Omental fat pad (tissue), 4 donors: ENCODE results near the gene DST. TPM values are rescaled to one million over a fixed set of nuclear protein-coding genes. Genes with fewer than 3 reads are reported as not detected.

Experiments used
- ATAC-seq: fragments of 150-250 bp; one replicate; pipeline ENCODE4 v1.9.1; 2016; ENCODE audit warnings: mild to moderate bottlenecking, moderate library complexity; ENCODE audit not compliant: low FRiP score
- DNase-seq: peaks from one replicate; pipeline ENCODE4 v3.0.0-alpha.2; 2019; ENCODE audit warnings: low spot score
- total RNA-seq, 4 donors: library from RNA; depleted of rRNA; stranded (reverse); fragments of >200 nt; gene quantifications; one replicate each; pipeline ENCODE4 v1.1.0, GENCODE V29; 2016
- TF ChIP-seq, protein P1 (sequence below), 3 donors: fragments of 450-650 bp; IDR thresholded peaks; one replicate each; pipeline ENCODE4 v1.5.1; 2016 to 2017; ENCODE audit warnings: antibody characterized with exemption in 3 of 3, mild to moderate bottlenecking in 3 of 3, moderate library complexity in 2 of 3

DST gene
- total RNA-seq, 4 donors from 2014 or later: 126 to 371 (median 160) TPM

DNA sequence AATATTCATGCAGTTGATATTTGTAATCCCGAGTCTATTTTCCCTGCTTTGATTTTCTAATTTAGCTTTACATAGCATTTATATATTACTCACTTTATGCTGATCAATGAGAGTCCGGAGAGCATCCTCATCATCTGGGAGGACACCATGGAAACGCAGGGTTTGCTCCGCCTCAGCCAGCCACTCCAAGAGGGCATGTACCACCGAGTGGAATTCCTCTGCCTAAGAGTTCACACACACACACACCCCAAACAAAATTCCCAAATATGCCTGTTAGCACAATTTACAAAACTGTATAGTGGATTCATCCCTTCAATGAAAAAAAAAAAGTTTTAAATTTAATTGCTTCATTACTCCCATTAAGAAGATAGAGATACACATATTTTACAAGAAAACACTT is 160.7 kb downstream of the DST start:
- ATAC-seq (no peak), DNase-seq (no peak)
- TF ChIP-seq, protein P1, sequence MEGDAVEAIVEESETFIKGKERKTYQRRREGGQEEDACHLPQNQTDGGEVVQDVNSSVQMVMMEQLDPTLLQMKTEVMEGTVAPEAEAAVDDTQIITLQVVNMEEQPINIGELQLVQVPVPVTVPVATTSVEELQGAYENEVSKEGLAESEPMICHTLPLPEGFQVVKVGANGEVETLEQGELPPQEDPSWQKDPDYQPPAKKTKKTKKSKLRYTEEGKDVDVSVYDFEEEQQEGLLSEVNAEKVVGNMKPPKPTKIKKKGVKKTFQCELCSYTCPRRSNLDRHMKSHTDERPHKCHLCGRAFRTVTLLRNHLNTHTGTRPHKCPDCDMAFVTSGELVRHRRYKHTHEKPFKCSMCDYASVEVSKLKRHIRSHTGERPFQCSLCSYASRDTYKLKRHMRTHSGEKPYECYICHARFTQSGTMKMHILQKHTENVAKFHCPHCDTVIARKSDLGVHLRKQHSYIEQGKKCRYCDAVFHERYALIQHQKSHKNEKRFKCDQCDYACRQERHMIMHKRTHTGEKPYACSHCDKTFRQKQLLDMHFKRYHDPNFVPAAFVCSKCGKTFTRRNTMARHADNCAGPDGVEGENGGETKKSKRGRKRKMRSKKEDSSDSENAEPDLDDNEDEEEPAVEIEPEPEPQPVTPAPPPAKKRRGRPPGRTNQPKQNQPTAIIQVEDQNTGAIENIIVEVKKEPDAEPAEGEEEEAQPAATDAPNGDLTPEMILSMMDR (IDR thresholded peaks at IDR 0.05): no peak

DNA sequence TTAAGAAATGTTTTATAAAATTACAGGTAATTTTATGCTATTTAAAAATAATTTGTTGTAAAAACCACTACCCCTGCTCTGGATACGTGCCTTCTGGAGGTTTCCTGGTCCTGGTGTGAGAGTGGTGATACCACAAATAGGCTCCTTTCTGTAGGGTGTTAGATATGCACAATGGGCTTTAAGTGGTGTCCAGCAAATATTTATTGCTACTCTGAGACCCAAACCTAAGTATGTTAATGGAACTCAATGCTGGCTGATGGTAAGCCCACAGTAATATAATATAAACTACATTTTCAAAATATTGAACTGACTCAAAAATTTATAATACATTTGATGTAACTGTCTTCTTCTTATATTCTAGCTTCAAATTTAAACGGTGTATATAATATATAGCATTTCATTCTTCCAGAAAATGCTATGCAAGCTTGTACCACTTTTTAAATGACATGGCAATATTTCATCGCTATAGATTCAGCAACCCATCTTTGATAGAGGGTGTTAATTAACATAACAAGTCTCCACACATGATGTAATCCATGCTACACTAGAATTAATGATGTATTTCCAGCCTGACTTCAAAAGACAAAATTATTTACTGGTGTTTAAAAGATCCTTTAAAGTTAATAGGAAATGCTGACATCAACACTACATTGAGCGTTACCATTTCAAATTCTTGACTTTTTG is 161.9 kb downstream of the DST start:
- DNase-seq: no peak
- ATAC-seq: no peak
- TF ChIP-seq, protein P1 (IDR thresholded peaks at IDR 0.05): no peak

DNA sequence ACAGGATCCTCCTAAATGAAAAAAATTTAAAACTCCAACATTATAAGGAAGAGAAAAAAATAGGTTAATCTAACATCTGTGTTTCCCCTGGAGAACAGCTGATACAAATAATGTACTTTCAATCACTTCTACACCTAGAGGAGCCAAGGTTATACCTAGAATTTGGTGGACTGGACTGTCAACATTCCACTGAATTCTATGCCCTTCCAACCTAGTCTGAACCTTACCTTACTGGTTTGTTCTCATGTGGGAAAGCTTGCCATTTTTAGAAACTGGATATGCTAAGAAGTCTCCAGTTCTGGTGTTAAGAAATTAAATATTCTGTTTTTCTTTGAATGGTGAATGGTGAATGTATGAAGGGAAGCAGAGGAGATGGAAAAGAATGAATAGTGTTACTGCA is 162.4 kb downstream of the DST start:
- ATAC-seq (no peak), DNase-seq (no peak)
- TF ChIP-seq, protein P1 (IDR thresholded peaks at IDR 0.05): no peak

DNA sequence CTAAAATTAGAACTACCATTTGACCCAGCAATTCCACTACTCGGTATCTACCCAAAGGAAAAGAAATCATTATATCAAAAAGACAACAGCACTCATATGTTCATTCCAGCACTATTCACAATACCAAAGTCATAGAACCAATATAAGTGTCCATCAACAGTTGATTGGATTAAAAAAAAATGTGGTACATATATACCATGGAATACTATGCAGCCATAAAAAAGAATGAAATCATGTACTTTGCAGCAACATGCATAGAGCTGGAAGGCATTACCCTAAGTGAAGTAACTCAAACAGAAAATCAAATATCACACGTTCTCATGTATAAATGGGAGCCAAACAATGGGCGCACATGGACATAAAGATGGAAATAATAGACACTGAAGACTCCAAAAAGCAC is 163.3 kb downstream of the DST start:
- no peak for ATAC-seq
- TF ChIP-seq, protein P1 (IDR thresholded peaks at IDR 0.05): no peak
- DNase-seq: no peak

DNA sequence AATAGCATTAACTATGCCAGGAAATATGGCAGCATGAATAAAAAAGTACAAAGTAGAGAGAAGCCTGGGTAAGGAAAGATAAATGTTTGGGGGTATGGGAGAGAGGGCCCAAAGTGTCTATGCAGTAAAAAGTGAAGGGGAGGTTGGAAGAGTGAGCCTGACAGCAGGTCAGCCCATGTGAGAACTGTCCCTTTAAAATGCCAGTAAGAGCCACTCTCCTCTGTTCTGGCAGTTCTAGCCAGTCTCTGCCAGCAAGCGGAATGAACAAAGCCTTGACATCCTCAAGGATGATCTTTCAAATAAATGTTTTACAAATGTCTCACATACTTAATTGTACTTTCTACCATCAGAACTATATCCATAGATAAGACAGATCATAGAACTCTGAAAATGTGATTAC is 164.5 kb downstream of the DST start:
- ATAC-seq (no peak), DNase-seq (no peak)
- TF ChIP-seq, protein P1 (IDR thresholded peaks at IDR 0.05): no peak

DNA sequence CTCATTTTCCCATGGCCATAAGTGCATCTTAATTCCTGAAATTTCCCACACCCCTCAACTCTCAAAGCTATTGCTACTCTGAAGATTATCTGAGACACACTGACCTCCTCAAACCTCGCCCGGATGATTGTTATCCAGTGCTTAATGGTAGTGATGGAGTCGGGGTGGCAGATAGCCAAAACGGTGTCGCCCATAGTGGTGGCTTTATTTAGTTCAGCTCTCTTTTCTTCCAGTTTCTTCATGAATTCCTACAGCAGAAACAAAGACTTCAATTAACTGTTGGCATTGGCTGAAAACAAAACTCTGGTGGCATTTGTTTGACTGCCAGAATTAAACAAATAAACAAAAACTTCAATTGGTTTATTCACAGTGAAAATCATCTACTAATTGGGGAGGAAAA is 165.4 kb downstream of the DST start:
- ATAC-seq: no peak
- TF ChIP-seq, protein P1 (IDR thresholded peaks at IDR 0.05): no peak

DNA sequence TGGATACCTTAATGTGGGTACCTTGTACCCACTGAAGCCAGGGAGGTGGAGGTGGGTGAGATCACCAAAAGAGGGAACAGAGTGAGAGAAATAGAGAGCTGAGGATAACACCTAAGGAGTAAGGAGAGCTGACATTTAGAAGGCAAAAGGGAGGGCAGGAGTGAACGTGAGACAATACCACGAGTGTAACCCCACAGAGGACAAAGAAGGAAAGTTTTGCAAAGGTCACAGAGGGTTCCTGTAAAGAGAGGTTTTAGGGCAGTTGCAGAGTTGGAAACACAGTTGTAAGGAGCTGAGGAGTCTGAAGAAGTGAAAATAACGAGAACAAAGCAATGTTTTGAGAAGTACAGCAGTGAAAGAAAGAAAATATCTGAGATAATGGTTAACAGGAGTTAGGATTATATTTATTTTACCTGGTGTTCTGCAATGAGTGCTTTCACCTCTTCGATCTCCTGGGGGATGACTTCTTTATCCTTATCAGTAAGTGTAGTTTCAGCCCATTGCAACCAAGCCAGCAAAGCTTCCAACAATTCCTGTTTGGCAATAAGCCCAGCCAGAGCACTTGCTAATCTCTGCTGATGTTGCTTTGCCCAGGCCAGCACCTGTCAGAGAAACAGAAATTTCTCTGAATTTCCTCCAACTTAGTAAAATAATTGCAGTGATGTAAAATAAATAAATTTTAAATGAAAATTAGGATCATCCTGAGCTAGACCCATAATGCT is 166.8 kb downstream of the DST start:
- TF ChIP-seq, protein P1 (IDR thresholded peaks at IDR 0.05): no peak
- ATAC-seq (peak; percentile 86), DNase-seq (no peak)

More for the DNA sequence above, 165.4 kb downstream of the DST start:
- DNase-seq: no peak
